ENCODE data around the gene LAGE3.
A peak's percentile ranks its signal among the peaks of the same experiment; 100 is the strongest.

Gene LAGE3

GRCh38 chrX:154457491-154458115 is 21.5 kb downstream of the LAGE3 start:
- DNase-seq (ENCODE audit: low spot score), result peak; percentile 50

GRCh38 chrX:154452823-154453222 is 26.3 kb downstream of the LAGE3 start:
- no peak for DNase-seq (ENCODE audit: low spot score)

- DNase-seq (ENCODE audit: low spot score), result no peak
Measured at GRCh38 chrX:154450312-154450711, 28.8 kb downstream of the LAGE3 start.

GRCh38 chrX:154449618-154450017 is 29.5 kb downstream of the LAGE3 start:
- no peak for DNase-seq (ENCODE audit: low spot score)

GRCh38 chrX:154448484-154448883 is 30.6 kb downstream of the LAGE3 start:
- no peak for DNase-seq (ENCODE audit: low spot score)

- DNase-seq (ENCODE audit: low spot score), result no peak
Measured at GRCh38 chrX:154446430-154446829, 32.7 kb downstream of the LAGE3 start.

- DNase-seq (ENCODE audit: low spot score), result no peak
Measured at GRCh38 chrX:154445776-154446175, 33.3 kb downstream of the LAGE3 start.

GRCh38 chrX:154444755-154445246 is 34.3 kb downstream of the LAGE3 start:
- no peak for DNase-seq (ENCODE audit: low spot score)

GRCh38 chrX:154443992-154444754 is 34.9 kb downstream of the LAGE3 start, which contains the start of gene FAM50A:
TSS of gene FAM50A (plus strand) at chrX:154444141. CDS start at chrX:154444236, 95 bp downstream.
- DNase-seq (ENCODE audit: low spot score), result peak; percentile 86

GRCh38 chrX:154443479-154443910 is 35.6 kb downstream of the LAGE3 start:
- peak; percentile 27 for DNase-seq (ENCODE audit: low spot score)

GRCh38 chrX:154441984-154442707 is 36.9 kb downstream of the LAGE3 start:
- DNase-seq (ENCODE audit: low spot score), result no peak

GRCh38 chrX:154441564-154441963 is 37.5 kb downstream of the LAGE3 start:
- no peak for DNase-seq (ENCODE audit: low spot score)

- DNase-seq (ENCODE audit: low spot score), result no peak
Measured at GRCh38 chrX:154440623-154441357, 38.3 kb downstream of the LAGE3 start.

GRCh38 chrX:154439841-154440240 is 39.2 kb downstream of the LAGE3 start:
- no peak for DNase-seq (ENCODE audit: low spot score)

- DNase-seq (ENCODE audit: low spot score), result no peak
Measured at GRCh38 chrX:154437971-154438893, 40.8 kb downstream of the LAGE3 start.

- DNase-seq (ENCODE audit: low spot score), result peak; percentile 73
Measured at GRCh38 chrX:154436983-154437752, 41.9 kb downstream of the LAGE3 start, which contains the start of gene GDI1. TSS of gene GDI1 (plus strand) at chrX:154437154. CDS start at chrX:154437255, 101 bp downstream.

GRCh38 chrX:154436374-154436982 is 42.6 kb downstream of the LAGE3 start:
- DNase-seq (ENCODE audit: low spot score), result peak; percentile 72

- DNase-seq (ENCODE audit: low spot score), result no peak
Measured at GRCh38 chrX:154435171-154435733, 43.8 kb downstream of the LAGE3 start.
